Adipose tissue (tissue), 3 donors: ENCODE measurements around the gene CEACAM20. TPM values are rescaled to one million over a fixed set of nuclear protein-coding genes. Genes with fewer than 3 reads are reported as not detected.
"Not testable (repeated sequence)": the region's sequence is repeated elsewhere in the genome, so short reads cannot be mapped to it uniquely, and the experiment has no call there.

Source experiments
- H3K27ac ChIP-seq: one replicate; pipeline ENCODE4 v1.5.1; 2013; ENCODE audit warnings: low read depth, low read length
- WGBS, 3 donors: extraction: QIAGEN DNeasy Blood & Tissue Kit; methylation state at CpG; one replicate each; pipeline ENCODE4 v1.1.7; 2013; 5-methylcytosine and 5-hydroxymethylcytosine counted together
- polyA plus RNA-seq, 3 donors: library from polyadenylated mRNA; stranded (reverse); fragments of 200-250 nt; gene quantifications; one replicate each; pipeline ENCODE4 v1.2.3, GENCODE V29; 2013
- donor health status: healthy with polysubstance abuse.
- donor health status: Bipolar disorder and iron deficiency.
- donor health status: healthy.

The CEACAM20 gene
- polyA plus RNA-seq, 3 donors = not detected

GRCh38 chr19:44512326-44513298 is 16.9 kb downstream of the CEACAM20 start:
- WGBS, 3 donors = 33 to 35% (median 35%) methylated on average over 12 of the region's 12 CpGs
- H3K27ac ChIP-seq = no peak overlapping the region

DNA sequence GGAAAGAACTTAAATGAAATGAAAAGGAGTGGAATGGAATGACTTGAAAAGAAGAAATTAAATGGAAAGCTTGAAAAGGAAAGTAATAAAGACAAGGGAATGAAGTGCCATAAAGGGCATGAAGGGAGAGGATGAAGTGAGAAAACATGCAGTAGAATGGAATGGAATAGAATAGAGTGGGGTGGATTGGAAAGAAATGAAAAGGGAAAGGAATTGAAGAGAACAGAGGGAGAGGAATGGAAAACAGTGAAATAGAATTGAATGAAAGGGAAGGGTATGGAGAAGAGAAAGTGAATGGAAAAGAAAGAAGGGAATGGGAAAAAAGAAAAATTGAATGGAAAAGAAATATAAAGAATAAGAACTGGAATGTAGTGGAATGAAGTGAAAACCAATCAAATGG is 20.0 kb downstream of the CEACAM20 start:
- no peak overlapping the region for H3K27ac ChIP-seq

DNA sequence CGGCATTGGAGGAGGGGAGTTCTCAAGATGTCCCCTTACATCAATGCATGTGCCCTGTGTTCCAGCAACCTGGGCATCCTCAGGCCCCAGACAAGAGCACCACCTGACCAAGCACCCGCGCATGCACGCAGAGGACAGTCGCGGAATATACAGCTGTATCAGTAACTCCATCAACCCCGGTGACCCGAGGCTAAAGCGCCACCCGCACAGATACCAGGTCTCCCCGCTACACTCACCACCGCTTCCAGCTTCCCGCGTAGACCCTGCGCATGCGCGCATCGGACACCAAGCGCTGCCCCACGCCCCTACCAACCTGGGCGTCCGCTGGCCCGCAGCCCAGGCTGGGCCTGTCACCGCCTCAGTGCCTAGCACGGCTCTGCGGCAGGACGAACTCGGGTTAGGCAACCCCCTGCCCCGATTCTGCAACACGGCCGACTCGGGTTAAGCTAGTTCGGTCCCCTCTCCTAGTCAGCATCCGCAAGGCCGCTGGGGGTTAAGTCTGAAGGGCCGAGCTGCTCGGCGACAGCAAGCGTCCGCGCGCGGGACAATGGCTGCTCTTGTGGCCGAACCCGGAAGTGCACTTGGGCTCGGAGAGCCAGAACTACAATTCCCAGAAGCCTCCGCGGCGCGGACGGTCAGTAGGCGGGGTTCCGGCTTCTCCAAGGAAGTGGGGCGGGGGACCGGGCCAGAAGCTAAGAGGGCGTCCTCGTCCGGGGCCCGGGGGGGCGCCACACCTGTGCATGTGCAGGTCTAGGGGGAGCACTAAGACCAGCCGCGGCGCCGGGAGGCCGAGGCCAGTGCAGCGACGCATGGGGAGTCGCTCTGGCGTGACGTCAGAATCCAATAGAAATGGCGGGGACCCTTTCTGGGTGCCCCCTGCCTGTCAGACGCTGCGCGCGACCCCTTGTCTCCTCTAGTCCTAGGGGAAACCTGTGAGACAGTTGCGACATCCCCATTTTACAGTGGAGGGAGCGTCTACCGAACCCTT is 29.2 kb downstream of the CEACAM20 start, which contains the start of gene ZNF180:
ZNF180 (minus strand) TSS at position 561 of the 988 bp plus-strand sequence. CDS start 3,188 bp downstream, outside the sequence.
- 0 to 1% (median 1%) methylated on average over 78 of the region's 78 CpGs for WGBS, 3 donors
- no peak within 1 kb of the TSS for H3K27ac ChIP-seq

GRCh38 chr19:44499559-44499958 is 29.9 kb downstream of the CEACAM20 start:
- WGBS, 3 donors = 18 to 29% (median 24%) methylated on average over 6 of the region's 6 CpGs

GRCh38 chr19:44498988-44499387 is 30.5 kb downstream of the CEACAM20 start:
- 93 to 98% (median 97%) methylated on average over 9 of the region's 9 CpGs for WGBS, 3 donors
- H3K27ac ChIP-seq = no peak overlapping the region

More at GRCh38 chr19:44499559-44499958, 29.9 kb downstream of the CEACAM20 start:
- H3K27ac ChIP-seq = no peak overlapping the region

DNA sequence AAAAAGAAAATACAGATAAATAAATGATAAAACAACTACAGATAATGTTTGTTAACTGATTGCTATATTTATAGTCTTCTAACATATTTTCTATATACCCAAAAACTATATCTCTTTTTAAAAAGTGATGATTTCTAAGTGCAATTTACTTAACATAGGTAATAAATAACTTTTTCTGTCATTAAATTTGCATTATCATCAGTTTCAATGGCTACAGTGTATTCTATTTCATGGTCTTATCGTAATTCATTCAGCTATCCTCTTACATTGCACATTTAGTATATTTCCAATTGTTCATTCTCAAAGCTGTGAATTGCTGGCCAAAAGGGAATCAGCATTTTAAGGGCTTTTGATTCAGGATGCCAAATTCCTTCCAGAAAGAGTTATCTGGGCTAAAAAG is 32.8 kb downstream of the CEACAM20 start:
- WGBS, 3 donors = 97 to 100% (median 98%) methylated on average over 1 of the region's 1 CpG
- H3K27ac ChIP-seq = no peak overlapping the region

DNA sequence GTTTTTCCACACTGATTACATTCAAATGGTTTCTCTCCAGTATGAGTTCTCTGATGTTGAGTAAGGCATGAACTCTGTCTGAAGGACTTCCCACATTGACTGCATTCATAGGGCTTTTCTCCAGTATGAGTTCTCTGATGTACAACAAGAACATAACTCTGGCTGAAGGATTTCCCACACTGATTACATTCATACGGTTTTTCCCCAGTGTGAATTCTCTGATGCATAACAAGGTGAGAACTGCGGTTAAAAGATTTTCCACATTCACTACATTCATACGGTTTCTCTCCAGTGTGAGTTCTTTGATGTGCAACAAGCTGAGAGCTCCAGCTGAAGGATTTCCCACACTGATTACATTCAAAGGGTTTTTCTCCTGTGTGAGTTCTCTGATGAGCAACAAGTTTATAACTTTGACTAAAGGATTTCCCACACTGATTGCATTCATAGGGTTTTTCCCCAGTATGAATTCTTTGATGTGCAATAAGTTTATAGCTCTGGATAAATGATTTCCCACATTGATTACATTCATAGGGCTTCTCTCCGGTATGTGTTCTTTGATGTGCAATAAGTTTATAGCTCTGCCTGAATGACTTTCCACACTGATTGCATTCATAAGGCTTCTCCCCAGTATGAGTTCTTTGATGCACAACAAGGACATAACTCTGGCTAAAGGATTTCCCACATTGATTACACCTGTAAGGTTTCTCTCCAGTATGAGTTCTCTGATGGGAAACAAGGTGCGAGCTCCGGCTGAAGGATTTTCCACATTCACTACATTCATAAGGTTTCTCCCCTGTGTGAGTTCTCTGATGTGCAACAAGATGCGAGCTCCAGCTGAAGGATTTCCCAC is 52.7 kb downstream of the CEACAM20 start:
- 97 to 99% (median 98%) methylated on average over 7 of the region's 7 CpGs for WGBS, 3 donors
- H3K27ac ChIP-seq = no peak overlapping the region

- 65 to 68% (median 68%) methylated on average over 5 of the region's 5 CpGs for WGBS, 3 donors
Observed at GRCh38 chr19:44468730-44469129, 60.7 kb downstream of the CEACAM20 start.

DNA sequence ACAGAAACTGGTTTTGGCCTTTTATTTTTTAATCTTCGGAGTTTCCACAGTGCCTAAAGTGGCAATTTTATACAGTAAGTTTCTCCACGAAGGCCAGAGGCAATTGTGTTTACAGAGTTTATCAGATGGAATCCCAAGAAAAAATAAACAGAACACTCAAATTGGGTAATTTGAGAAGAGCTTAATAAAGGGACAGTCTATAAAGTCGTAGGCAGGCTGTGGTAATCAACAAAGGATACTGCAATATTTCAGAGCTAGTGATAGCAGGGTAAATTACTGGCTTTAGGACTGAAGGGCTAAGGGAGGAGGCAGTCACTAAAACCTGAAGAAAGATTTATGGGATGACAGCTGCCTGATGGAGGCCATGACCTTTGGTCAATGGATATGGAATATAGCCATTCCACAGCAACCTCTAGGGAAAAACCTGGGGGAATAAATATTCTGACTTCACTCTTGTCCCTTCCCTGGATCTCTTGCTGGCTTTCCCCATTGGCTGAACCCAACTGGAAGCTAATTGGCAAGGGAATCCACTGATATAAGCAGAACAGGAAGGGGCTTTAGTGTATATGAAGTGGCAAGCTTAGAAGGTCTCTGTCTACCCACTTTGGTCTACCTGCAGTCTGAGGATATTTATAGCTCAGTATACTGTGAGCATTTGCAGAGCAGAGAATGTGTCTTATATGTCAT is 66.7 kb downstream of the CEACAM20 start:
- H3K27ac ChIP-seq = not testable (repeated sequence)
- 41 to 51% (median 46%) methylated on average over 3 of the region's 3 CpGs for WGBS, 3 donors

More at GRCh38 chr19:44468730-44469129, 60.7 kb downstream of the CEACAM20 start:
- not testable (repeated sequence) for H3K27ac ChIP-seq

Other genes starting within 250 kb of the CEACAM20 start
- gene ZNF235, start 224.7 kb downstream of the CEACAM20 start, polyA plus RNA-seq = 1 to 10 TPM in 2 of 3 donors, under 1 TPM in 1; 0.93 to 1.7 (median 1.1) TPM
- 1 to 10 TPM in 2 of 3 donors, under 1 TPM in 1; 0.86 to 1.5 (median 1.4) TPM for gene ZNF112, start 173.0 kb downstream of the CEACAM20 start, polyA plus RNA-seq
- gene ZNF285, start 128.1 kb downstream of the CEACAM20 start, polyA plus RNA-seq = 1 to 10 TPM in 1 of 3 donors, under 1 TPM in 2; 0.64 to 1.4 (median 0.67) TPM
- 1 to 10 TPM; 1.1 to 1.6 (median 1.3) TPM for gene ZNF229, start 81.2 kb downstream of the CEACAM20 start, polyA plus RNA-seq
- 1 to 10 TPM; 2.4 to 5.2 (median 2.8) TPM for gene ZNF180, start 29.2 kb downstream of the CEACAM20 start, polyA plus RNA-seq
- under 1 TPM in 1 of 3 donors, not detected in 2; 0.62 TPM for gene IGSF23, start 83.9 kb upstream of the CEACAM20 start, polyA plus RNA-seq
- gene PVR, start 114.2 kb upstream of the CEACAM20 start, polyA plus RNA-seq = 10 to 100 TPM; 10.5 to 27.1 (median 12.7) TPM
- 1 to 10 TPM; 2.7 to 4.8 (median 3.8) TPM for gene CEACAM19, start 141.8 kb upstream of the CEACAM20 start, polyA plus RNA-seq
- gene CEACAM16, start 169.5 kb upstream of the CEACAM20 start, polyA plus RNA-seq = under 1 TPM in 1 of 3 donors, not detected in 2; 0.07 TPM
- 100 to 1,000 TPM in 1 of 3 donors, 10 to 100 TPM in 2; 33.4 to 150 (median 97.6) TPM for gene BCL3, start 219.0 kb upstream of the CEACAM20 start, polyA plus RNA-seq
- gene CBLC, start 248.2 kb upstream of the CEACAM20 start, polyA plus RNA-seq = 10 to 100 TPM in 1 of 3 donors, 1 to 10 TPM in 1, under 1 TPM in 1; 0.45 to 11.1 (median 2.0) TPM